Right hindlimb (tissue), 1 donor: Measurements from ENCODE around the gene KLF7.

Source experiments
- DNase-seq: peaks from one replicate; pipeline ENCODE4 v3.0.0-alpha.2; 2018

Gene KLF7

DNA sequence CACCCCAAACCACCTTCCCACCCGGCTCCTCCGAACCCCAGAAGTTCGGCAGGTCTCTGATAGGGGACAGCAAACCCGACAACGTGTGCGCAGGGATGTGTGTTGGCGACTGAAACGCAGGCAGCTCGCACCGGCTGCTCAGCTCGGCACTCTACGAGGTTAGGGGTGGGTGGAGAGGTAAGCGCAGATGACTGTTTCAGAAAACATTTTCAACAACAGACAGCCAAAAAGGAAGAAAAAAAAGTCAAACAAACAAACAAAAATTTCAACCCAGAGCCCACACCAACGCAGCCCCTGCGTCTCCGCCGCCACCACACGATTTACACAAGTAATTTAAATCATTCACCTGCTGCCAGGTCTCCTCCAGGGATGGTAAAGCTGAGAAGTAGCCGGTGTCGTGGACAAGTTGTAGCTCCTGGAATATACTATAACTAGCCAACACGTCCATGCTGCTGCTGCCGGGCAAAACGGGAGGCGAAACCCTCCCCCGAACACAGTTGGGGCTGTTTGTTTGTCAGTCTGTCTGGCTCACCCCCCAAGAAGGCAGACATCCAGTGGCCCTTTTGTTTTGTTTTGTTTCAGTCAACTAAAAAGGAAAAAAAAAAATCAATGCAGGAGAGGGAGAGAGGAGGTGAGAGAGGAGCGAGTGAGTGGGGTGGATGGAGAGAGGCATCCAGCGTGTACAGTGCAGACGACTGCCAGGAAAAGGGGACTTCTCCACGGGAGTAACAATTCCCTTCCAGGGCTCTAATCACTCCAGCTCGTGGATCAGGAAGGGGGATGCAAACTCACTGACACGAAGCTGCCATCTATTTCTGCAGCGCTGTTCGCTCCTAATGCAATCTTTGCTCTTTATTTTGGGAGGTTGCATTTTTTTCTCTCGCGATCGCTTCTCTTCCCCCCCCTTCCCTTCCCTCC, at the start of gene KLF7:
Gene KLF7 (minus strand): TSS at position 828 of the 918 bp plus-strand sequence. CDS start 380 bp downstream, at position 448.
- peak; percentile 67 for DNase-seq

GRCh38 chr2:207215308-207215707, 49.6 kb upstream of the KLF7 start:
- DNase-seq, result no peak

DNA sequence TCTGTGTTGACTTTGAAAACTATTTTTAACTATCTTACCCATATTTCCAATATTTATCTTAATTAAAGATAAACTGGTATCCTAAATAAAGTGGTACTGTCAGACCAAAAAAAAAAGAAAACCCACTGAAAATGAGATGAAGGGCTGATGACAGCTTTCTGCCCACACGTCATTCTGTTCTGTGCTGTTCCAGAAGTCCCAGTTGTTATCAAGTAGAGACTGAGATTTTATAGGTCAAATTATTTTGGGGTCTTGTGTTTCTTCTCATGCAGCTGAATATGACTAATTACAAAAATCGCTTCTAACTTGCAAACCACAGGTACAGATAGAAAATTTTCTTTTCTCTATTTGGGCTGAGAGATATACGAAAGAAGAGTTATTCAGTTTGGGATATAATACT, 48.7 kb upstream of the KLF7 start:
- no peak for DNase-seq

GRCh38 chr2:207206011-207206410, 40.3 kb upstream of the KLF7 start:
- no peak for DNase-seq

DNA sequence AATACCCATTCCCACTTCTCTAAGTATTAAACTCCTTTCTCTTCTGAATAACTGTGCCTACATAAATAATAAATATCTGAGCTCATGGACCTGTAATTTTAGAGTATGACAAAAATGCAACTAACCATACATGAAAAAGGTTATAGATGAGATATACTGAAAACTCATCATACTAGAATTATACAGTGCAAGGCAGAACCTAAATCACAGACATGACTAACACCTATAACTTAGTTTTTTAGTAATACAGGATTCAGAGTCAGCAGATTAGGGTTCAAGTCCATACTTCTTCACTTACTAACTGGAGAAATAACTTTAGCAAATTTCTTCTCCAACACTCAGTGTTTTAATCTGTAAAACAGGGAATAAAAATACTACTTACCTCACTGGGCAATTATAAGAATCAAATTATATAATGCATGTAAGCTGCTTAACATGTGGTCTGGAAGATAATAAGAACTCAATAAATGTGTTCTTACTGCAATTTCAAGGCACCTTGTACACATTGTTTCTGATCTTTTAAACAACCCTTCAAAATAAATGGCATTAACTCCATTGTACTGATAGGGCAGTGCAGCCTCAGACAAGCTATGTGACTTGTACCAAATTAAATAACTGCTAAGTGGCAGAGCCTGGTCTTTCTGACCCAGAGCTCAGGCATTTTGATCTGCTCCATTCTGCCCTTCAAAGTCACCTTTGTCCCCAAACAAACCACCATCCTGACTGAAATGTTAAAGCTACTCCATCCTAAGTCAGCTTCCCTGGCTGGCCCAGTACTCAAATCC, 39.6 kb upstream of the KLF7 start:
- DNase-seq, result no peak

GRCh38 chr2:207203056-207203455, 37.3 kb upstream of the KLF7 start:
- DNase-seq, result no peak

DNA sequence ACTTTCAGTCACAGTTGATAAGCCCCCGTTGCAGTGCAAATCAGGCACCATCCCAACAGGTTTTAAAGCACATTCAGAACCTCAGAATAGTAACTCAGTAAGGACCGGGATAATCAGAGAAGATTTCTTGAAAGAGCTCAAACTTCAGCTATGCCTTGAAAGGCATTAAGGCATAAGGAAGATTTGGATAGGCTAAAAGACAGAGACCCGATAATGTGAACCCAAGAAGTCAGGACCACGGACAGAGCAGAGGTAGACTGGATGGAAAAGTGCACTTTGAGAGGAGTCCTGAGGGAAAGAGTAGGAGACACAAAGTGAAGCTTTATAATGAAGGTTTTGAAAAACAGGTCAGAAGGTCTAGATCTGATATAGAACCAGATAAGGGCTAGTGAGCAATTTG, 36.9 kb upstream of the KLF7 start:
- DNase-seq, result peak; percentile 57

DNA sequence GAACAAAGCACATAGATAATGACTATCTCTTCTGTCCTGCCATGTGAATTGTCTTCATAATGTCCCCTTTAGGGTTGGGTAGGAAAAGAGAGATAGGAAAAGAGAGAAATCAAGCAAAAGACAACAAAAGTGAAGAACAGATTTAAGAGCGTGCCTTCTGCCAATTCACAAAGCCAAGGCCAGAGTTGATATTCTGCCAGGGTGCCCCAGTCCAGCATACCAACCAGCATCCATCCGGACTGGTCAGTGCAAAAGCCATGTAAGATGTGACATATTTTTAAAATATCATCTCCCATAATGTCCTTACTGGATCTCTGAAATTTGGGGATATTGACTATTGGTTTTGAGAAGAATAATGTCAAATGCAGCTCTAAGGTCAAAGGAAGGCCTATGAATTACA, 35.7 kb upstream of the KLF7 start:
- DNase-seq, result no peak

DNA sequence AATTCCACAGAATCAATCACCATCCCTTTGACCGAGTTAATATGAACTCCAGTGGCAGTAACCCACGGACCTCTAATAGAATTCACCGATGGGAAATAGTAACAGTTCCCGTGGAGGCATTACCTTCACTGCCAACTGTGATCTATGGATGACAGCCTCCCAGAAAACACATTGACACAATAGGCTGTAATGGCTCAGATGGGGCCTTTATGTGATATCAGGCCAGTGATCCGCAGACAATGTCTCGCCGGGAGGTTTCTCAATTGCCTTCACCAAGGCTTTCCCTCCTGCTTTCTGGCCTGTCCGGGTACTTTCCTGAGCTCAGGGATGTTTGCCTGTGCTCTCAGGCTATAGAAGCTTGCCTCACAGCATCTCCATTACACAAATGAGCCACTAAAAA, 34.4 kb upstream of the KLF7 start:
- DNase-seq, result no peak

- no peak for DNase-seq
Measured at GRCh38 chr2:207194028-207194427, 28.3 kb upstream of the KLF7 start.

GRCh38 chr2:207188626-207189419, 23.1 kb upstream of the KLF7 start:
- no peak for DNase-seq

GRCh38 chr2:207185372-207185771, 19.6 kb upstream of the KLF7 start:
- no peak for DNase-seq

DNA sequence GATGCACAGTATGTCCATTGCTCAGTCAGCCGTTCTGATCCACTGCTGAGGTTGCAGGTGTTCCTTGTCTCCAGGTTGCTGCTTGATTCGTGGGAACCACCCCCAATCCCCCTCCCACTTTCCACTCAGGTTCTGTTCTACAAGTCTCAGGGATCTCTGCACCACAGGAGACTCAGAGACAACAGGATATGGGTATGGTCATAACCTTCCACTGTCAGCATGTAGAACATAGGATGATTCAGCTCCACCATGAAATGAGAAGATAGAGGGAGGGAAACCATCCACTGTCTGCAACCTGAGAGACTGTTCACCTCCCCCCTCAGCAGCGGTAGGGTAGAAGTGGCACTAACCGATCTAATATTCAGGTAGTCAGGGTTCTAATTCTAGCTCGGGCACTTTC, 19.0 kb upstream of the KLF7 start:
- DNase-seq, result no peak

DNA sequence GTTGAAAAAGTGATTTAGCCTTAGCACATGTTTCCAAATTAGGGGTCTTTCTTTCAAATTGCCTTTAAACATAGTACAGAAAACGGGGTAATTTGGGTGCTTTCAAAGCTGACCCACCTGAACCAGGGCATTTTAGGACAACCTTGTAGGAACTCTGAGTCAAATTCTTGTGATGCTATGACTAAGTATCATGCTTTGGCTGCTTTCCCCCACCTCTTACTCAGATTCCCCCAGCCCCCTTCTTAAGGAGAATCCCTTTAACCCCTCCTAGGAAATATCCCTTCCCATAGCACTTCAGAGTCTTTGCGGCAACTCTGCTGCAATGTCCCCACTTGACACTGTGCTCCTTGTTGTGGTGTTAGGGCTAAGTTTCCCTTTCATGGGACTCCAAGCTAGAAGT, 18.6 kb upstream of the KLF7 start:
- DNase-seq, result no peak

GRCh38 chr2:207183506-207183905, 17.8 kb upstream of the KLF7 start:
- no peak for DNase-seq

DNA sequence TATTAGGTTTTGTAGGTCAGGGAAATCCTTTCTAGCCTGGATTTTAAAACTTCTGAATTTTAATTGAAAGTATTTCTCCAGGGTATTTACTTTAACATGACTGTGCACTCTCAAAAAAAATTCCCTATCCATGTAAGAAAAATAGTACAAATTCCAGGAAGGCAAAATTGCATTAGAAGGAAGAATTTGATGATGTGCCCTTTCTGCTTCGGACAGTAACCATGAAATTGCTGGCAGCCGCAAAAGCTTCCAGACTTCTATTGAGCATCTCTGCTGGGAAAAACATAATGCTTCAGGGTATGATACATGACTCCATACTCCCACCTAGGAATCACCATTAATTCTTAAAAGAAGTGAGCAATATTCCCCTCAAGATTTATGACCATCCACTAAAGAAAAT, 17.2 kb upstream of the KLF7 start:
- DNase-seq, result no peak

DNA sequence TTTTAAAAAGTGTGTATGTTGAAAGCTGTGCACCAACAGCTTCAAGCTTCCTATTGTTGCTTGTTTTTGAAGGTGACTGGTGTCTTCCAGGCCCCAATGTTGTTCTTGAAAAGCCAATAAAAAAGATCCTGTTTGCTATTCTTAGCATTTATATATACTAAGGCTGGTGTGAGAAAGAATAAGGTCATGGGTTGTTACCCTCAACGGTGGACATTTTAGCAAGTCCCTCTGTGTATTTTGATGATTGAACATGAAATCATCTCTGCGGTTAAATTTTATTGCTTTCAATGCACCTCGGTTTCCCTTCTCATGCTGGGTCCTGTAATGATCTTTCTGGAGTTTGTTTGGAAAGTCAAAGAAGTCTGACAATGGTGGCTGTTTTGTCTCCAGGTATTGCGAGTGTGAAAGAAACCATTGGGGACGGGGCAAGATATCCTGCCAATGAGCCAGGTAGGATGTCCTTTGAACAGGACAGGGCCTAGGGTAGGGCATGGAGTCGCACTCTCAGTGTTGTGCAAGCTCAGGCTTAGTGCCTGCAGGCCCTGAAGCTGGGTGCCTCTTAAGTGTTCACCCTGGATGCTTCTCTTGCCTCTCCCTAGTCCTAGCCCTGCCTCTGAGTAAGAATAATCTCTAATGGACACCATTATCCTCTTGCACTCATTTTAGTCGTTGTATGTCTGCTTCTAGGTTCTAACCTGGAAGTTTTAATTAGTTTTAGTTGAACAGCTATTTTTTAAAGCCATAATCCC, 16.0 kb upstream of the KLF7 start:
- DNase-seq, result no peak

DNA sequence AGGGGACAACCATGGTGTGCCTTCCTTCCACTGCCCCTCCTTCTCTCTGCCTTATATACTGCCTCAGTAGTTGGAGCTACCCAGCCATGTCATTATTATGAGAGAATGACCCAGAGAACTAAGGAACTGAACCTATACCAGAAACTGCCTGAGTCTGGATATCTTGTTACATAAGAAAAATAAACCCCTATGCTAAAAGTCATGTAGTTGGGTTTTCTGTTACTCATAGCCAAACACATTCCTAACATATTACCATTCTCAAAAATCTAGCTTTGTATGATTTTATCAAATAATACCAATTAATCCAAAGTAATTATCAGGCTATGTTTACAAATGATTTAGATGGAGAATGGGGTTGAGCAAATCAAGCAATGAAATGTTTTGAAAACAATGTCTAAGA, 15.0 kb upstream of the KLF7 start:
- DNase-seq, result no peak

- DNase-seq, result no peak
Measured at GRCh38 chr2:207176247-207176646, 10.5 kb upstream of the KLF7 start.

GRCh38 chr2:207173641-207174040, 7.9 kb upstream of the KLF7 start:
- no peak for DNase-seq

DNA sequence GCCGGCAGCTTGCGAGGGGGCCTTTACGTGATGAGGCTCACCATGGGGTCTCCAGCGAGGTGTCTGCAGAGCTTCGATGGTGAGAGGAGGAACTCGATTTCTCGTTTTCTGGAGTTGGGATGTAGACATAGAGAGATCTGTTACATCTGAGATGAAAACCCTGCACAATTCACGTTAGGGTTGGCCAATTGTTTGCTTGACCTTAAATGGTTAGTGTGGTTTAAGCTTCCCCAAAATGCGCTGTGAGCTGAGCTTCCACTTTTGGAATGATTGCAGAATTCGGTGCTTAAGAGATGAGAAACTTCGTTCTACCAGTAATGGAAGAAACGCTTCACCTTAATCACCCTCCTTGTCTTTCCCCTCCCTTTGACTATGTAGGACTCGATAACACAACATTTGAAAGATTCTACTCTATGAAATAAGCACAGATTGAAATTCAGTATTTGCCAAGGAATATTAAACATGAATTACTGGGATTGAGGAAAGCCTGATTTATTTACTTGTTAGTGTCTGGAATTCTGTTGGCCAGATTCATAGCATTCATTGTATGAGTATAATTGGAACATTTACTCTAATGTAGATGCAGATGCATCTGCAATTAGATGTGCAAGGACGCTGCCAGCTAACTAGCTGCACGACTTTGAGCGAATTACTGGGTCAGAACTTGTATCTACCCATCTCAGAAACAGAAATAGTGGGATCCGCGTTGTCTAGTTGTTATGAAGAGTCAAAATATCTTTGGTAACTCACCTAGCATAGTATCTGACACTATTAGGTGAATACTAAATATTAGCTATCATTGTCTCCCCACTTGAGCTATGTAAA, 1.6 kb upstream of the KLF7 start:
- DNase-seq, result no peak
